ENCODE data around the gene ZNF737. TPM values are rescaled to one million over a fixed set of nuclear protein-coding genes. Genes with fewer than 3 reads are reported as not detected.
"Not testable (repeated sequence)": the region's sequence is repeated elsewhere in the genome, so short reads cannot be mapped to it uniquely, and the experiment has no call there.

Gene ZNF737
- polyA plus RNA-seq (ENCODE audit: insufficient read length in 4 of 4): 10 to 100 TPM; 19.1 to 39.2 (median 36.2) TPM

DNA sequence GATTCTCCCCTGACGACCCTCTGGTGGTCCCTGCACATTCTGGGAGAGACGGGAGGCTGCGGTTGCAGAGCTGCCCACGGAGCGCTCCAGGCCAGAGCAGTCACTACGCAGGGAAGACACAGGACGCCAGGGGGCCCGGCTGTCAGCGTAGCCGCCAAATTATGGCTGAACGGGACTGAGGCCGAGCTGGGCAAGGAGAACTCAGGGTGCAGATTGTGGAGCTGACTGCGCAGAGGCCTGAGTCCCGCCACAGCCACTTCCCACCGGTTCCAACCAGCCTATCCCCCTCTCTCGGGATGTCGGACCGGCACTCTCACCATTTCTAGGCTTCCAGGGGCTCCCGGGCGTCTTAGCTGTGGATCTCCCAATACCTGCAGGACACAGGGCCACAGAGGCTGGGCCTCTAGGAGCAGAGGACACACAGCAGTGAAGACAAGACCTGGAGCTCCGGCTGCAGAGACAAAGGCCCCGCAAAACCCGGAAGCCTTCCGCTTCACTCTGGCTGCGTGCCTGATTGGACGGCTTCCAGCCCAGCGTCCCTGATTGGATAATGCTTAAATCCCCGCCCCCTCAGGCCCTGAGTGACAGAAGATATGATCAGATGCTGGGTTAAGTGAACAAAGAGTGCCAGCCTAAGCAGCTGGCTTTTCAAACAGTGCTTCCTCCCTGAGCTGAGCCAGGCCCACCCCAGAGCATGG, at the start of gene ZNF737:
TSS of gene ZNF737 (minus strand) at position 461 of the 698 bp plus-strand sequence. CDS start at position 320, 141 bp downstream.
- peak; percentile 91 to 96 (median 94) for DNase-seq (ENCODE audit: low read depth in 4 of 4, low spot score in 3 of 4)

DNA sequence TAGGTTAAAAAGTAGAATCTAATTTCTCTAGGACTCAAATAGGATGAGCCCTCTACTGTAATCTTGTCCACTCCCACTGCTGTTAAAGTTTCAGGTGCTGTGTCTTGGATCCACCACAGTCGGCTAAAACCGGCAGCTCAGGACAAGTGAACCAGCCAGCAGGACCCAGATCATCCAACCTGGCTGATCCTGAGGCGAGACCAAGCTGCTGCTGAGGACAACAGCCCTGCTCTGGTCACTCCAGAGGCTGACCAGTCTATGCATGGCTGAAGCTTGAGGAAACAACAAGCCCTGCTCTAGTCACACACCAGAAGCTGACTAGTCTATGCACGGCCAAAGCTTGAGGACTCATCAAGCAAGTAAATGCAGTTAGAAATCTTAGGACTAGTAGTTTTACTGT, 49.4 kb upstream of the ZNF737 start:
- DNase-seq (ENCODE audit: low read depth in 4 of 4, low spot score in 3 of 4): not testable (repeated sequence)

DNA sequence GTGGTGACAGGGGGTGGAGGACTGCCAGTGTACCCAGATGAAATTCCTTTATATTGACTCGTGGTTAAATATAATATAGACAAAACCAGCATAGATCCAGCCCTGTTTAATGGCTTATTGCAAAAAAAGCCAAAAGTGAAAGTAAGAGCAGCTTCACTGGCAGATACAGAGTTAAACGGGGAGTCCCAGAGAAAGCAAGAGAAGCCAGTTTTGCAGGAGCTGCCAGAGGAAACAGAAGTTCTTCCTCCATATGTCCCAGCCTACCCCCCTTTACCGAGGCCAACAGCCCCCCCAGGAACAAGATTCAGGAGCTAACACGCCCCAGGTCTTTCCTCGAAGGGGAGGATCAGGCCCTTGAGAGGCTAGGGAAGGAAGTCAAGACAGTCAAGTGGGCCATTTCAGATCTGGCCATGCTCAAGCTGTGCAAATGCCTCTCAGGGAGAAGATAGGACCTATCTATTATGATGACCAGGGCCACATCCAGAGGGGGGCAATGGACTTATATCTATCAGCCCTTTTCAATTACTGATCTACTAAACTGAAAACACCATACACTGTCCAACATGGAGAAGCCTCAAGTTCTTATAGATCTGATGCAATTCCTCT, 47.2 kb upstream of the ZNF737 start:
- DNase-seq (ENCODE audit: low read depth in 4 of 4, low spot score in 3 of 4): no peak

DNA sequence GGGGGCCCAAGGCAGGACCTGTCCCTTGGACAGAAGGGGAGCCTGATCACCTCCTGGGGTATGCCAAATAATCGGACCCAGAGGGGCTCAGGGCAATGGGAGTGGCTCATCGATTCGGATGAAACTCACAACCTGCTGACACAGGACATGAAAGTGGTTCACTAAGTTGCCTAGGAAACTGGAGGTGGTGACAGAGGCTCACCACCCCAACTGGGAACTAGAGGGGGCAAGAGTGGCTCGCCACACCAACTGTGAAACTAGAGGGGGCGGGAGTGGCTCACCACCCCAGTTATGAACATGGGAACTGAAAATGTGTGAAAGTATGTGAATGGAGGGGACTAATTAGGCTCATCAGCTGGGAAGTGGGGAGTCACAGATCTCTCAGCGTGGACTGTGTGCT, 46.3 kb upstream of the ZNF737 start:
- no peak for DNase-seq (ENCODE audit: low read depth in 4 of 4, low spot score in 3 of 4)

DNA sequence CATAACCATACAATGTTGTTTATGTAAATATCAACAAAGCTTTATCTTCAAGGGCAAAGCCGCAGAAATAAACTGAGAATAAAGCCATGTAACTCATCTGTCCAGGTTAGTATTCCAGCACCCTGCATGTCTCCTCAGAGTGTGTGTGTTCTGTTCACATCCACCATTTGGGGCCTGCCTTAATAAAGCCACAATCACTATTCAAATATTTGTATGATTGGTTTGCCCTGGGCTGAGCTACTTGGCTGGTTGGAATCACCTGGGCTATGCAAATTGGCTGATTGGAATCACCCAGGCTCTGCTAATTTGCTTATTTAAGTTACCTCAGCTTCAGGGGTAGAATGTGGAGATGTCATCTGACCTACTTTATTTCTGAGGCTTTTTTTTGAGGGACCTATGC, 42.4 kb upstream of the ZNF737 start:
- no peak for DNase-seq (ENCODE audit: low read depth in 4 of 4, low spot score in 3 of 4)

DNA sequence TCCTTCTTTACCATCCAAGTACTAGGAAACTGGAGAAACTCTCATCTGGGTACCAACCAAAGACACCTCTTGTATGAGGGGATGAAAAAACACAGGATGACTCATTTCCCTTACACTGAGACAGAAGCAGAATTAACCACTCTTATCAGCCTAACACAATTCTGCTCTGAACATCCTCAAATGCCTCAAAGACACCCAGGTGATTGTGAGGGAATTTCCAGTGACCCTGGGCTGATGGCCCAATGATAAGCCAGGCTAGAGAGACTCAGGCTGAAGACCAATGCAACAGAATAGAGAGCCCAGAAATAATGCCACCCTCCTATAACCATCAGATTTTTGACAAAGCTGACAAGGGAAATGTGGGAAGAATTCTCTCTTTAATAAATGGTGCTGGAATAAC, 7.0 kb downstream of the ZNF737 start:
- DNase-seq (ENCODE audit: low read depth in 4 of 4, low spot score in 3 of 4): no peak

DNA sequence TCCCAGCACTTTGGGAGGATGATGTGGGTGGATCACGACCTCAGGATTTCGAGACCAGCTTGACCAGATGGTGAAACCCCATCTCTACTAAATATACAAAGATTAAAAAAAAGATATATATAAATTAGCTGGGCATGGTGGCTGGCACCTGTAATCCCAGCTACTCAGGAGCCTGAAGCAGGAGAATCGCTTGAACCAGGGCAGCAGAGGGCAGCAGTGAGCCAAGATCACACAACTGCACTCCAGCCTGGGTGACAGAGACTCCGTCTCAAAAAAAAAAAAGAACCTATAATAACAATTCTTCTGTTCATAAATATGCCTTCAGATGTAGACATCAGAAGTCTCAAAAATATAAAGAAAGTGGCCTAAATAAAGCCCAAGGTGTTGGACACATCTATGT, 7.6 kb downstream of the ZNF737 start:
- no peak for DNase-seq (ENCODE audit: low read depth in 4 of 4, low spot score in 3 of 4)

DNA sequence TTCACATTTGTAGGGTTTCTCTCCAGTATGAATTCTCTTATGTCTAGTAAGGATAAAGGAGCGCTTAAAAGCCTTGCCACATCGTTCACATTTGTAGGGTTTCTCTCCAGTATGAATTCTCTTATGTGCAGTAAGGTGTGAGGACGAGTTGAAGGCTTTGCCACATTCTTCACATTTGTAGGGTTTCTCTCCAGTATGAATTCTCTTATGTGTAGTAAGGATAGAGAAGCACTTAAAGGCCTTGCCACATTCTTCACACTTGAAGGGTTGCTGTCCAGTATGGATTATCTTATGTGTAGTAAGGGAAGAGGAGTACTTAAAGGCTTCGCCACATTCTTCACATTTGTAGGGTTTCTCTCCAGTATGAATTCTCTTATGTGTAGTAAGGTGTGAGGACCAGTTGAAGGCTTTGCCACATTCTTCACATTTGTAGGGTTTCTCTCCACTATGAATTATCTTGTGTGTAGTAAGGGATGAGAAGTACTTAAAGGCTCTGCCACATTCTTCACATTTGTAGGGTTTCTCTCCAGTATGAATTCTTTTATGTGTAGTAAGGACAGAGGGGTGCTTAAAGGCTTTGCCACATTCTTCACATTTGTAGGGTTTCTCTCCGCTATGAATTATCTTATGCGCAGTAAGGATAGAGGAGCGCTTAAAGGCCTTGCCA, 20.8 kb downstream of the ZNF737 start:
- DNase-seq (ENCODE audit: low read depth in 4 of 4, low spot score in 3 of 4): not testable (repeated sequence)

DNA sequence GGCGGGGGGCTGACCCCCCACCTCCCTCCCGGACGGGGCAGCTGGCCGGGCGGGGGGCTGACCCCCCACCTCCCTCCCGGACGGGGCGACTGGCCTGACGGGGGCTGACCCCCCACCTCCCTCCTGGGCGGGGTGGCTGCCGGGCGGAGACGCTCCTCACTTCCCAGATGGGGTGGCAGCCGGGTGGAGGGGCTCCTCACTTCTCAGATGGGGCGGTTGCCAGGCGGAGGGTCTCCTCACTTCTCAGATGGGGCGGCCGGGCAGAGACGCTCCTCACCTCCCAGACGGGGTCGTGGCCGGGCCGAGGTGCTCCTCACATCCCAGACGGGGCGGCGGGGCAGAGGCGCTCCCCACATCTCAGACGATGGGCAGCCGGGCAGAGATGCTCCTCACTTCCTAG, 35.3 kb downstream of the ZNF737 start:
- DNase-seq (ENCODE audit: low read depth in 4 of 4, low spot score in 3 of 4): not testable (repeated sequence)

DNA sequence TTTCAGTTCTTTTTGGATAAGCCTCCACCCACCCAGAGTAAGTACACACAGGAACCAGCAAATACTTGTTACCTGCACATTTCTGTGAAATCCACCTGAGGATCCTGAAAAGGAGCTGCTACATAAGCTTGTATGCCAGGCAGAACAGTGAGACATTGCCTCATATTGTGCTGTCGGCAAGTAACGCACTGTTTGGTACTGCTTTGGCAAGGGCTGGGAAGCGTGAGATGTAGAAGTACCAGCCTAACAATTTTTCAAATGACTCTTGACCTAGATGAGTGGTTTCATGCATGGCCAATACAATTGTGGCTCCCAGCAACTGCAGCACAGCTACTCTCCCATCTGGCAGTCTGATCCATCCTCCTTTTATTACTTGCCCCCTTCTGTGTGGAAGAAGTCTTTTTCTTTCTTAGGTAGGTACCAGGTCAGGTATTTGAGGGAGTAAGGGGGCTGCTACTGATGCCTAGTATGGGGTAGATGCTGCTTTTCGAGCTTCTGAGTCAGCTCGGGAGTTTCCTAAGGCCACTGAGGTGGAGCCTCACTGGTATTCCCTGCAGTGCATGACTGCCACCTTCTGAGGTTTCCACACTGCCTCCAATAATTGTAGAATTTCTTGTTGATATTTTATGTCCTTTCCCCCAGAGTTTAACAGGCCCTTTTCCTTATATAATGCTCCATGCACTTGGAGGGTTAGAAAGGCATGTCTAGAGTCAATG, 52.2 kb downstream of the ZNF737 start:
- no peak for DNase-seq (ENCODE audit: low read depth in 4 of 4, low spot score in 3 of 4)

DNA sequence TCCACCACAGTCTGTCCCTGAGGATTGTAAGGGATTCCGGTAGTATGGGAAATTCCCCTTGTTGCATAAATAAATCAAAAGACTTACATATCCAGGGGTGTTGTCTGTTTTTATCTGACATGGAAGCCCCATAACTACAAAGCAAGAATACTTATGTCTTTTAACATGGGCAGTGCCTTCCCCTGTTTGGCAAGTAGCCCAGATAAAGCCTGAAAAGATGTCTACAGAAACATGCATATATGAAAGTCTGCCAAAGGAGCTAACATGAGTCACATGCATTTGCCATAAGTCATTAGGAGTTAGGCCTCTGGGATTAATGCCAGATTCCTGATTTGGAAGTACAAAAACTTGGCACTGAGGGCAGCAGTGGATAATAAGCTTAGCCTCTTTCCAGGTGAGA, 62.1 kb downstream of the ZNF737 start:
- no peak for DNase-seq (ENCODE audit: low read depth in 4 of 4, low spot score in 3 of 4)

Other genes starting within 250 kb of the ZNF737 start
- 10 to 100 TPM; 20.4 to 34.2 (median 25.8) TPM for gene ZNF626, start 95.8 kb upstream of the ZNF737 start, polyA plus RNA-seq (ENCODE audit: insufficient read length in 4 of 4)
- gene ZNF66, start 210.5 kb upstream of the ZNF737 start, polyA plus RNA-seq (ENCODE audit: insufficient read length in 4 of 4): 1 to 10 TPM; 2.5 to 6.9 (median 6.1) TPM